MM.1S (cell line): Measurements from ENCODE around the gene RUNX1.

ENCODE experiments used
- EZH2 ChIP-seq: fragments of 300-600 bp; sonication (generic); optimal IDR thresholded peaks from 2 replicates; pipeline ENCODE3; 2017; ENCODE audit warnings: low read depth, mild to moderate bottlenecking, antibody characterized with exemption, low read length, mixed read lengths
- EZH2phosphoT487 ChIP-seq: fragments of 300-600 bp; sonication (generic); IDR thresholded peaks from 2 replicates; pipeline ENCODE4 v1.6.1; 2018; ENCODE audit warnings: antibody characterized with exemption, low read length
- TF ChIP-seq, protein P1 (sequence below): fragments of 300-600 bp; sonication (generic); IDR thresholded peaks from 2 replicates; pipeline ENCODE4 v1.5.1; 2016; ENCODE audit warnings: antibody characterized with exemption, low read length, mixed read lengths

DNA sequence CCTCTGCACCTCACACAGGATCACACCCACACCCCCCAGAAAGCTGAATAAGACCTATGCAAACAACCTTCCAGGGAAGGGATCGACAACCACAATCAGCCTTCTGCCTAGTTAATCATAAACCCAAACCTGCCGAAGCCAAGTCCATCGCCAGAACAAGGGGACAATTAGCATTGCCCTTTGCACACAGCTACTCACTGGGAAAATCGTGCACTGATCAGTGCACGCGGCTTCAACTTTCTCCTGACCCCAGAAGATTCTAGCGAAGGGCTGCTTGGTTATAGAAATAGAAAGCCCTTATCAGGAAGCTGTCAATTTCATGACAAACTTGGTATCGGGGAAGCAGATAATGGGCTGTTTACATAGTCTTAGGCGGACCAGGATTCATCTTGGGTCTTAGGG lies 29.5 kb downstream of the RUNX1 start:
- TF ChIP-seq, protein P1, sequence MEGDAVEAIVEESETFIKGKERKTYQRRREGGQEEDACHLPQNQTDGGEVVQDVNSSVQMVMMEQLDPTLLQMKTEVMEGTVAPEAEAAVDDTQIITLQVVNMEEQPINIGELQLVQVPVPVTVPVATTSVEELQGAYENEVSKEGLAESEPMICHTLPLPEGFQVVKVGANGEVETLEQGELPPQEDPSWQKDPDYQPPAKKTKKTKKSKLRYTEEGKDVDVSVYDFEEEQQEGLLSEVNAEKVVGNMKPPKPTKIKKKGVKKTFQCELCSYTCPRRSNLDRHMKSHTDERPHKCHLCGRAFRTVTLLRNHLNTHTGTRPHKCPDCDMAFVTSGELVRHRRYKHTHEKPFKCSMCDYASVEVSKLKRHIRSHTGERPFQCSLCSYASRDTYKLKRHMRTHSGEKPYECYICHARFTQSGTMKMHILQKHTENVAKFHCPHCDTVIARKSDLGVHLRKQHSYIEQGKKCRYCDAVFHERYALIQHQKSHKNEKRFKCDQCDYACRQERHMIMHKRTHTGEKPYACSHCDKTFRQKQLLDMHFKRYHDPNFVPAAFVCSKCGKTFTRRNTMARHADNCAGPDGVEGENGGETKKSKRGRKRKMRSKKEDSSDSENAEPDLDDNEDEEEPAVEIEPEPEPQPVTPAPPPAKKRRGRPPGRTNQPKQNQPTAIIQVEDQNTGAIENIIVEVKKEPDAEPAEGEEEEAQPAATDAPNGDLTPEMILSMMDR, result no peak
- no peak for TF ChIP-seq EZH2phosphoT487
- TF ChIP-seq EZH2, result no peak
